KMS-11 (cell line): ENCODE data around the gene TPSG1.

Source experiments
- H2AFZ ChIP-seq: fragments of 200-600 bp; sonication (generic); 2 replicates; pipeline ENCODE4 v1.6.1; 2016; ENCODE audit warnings: antibody characterized with exemption, mixed run types, low read depth
- H3K27ac ChIP-seq: fragments of 200-600 bp; sonication (generic); 2 replicates; pipeline ENCODE4 v1.6.1; 2016; ENCODE audit warnings: mild to moderate bottlenecking, mixed run types
- H3K27me3 ChIP-seq: fragments of 200-600 bp; sonication (generic); 2 replicates; pipeline ENCODE4 v1.6.1; 2017; ENCODE audit warnings: mild to moderate bottlenecking, low read depth, mixed run types, moderate library complexity; ENCODE audit not compliant: insufficient read depth
- H3K36me3 ChIP-seq: fragments of 200-600 bp; sonication (generic); 2 replicates; pipeline ENCODE4 v1.6.1; 2017; ENCODE audit warnings: mild to moderate bottlenecking, mixed run types; ENCODE audit not compliant: insufficient read depth
- H3K4me1 ChIP-seq: fragments of 200-600 bp; sonication (generic); 2 replicates; pipeline ENCODE4 v1.6.1; 2016; ENCODE audit warnings: mild to moderate bottlenecking, low read depth, mixed run types; ENCODE audit not compliant: poor library complexity, severe bottlenecking
- H3K4me2 ChIP-seq: fragments of 200-600 bp; sonication (generic); 2 replicates; pipeline ENCODE4 v1.7.0; 2016; ENCODE audit warnings: mild to moderate bottlenecking, mixed run types
- H3K4me3 ChIP-seq: fragments of 200-600 bp; sonication (generic); IDR thresholded peaks from 2 replicates; pipeline ENCODE4 v1.6.1; 2017; ENCODE audit warnings: low read depth, low read length, mixed read lengths; ENCODE audit not compliant: insufficient read depth
- H3K79me2 ChIP-seq: fragments of 200-600 bp; sonication (generic); 2 replicates; pipeline ENCODE4 v1.6.1; 2016; ENCODE audit warnings: low read depth, mixed run types; ENCODE audit not compliant: insufficient read depth
- H3K9ac ChIP-seq: fragments of 200-600 bp; sonication (generic); 2 replicates; pipeline ENCODE4 v1.6.1; 2016; ENCODE audit warnings: mild to moderate bottlenecking, mixed run types
- H4K20me1 ChIP-seq: fragments of 200-600 bp; sonication (generic); 2 replicates; pipeline ENCODE4 v1.6.1; 2016; ENCODE audit warnings: mild to moderate bottlenecking, mixed run types; ENCODE audit not compliant: insufficient read depth
- TF ChIP-seq, protein P1 (sequence below): fragments of 200-600 bp; sonication (generic); conservative IDR thresholded peaks from 2 replicates; pipeline ENCODE4 v1.6.1; 2017; ENCODE audit warnings: low read depth, mild to moderate bottlenecking, antibody characterized with exemption, low read length, moderate library complexity, mixed read lengths

Gene TPSG1

DNA sequence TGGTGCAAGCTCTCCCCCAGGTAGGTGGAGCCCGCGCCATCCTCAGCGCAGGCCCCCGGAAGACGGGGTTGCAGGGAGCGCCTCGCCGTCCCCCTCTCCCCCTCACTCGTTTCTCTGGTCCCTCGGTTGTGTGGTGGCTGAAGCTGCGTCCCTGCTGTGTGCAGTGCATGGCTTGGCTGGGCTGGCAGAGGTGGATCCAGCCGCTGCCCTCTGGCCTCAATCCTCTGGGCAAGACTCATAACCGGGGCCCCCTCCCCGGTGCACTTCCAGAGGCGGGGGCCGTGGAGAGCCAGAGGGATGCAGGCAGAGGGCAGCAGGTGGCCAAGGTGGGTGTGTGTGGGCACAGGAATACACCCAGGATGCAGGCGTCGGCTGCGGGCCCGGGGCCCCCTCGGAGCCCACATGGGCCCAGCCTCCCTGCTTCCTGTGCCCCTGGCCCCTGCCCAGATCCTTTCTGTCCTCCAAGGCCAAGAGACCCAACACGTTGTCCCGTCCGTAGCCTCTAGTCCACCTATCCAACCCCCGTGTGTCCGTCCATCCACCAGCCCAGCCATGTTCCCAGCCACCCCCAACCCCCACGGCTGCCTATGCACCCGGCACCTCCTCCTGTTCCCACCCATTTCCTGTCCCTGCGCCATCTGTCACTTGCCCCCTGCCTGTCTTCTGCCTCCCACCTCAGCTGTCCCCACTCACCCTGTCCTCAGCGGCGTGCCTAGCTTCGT is 9.3 kb downstream of the TPSG1 start:
- Histone ChIP-seq H3K79me2 (no peaks in the 10 kb centered on the region), H3K4me2 (no peak overlapping the region), H2AFZ (no peak overlapping the region), H3K9ac (no peak overlapping the region), H3K4me3 (no peak overlapping the region), H3K36me3 (no peaks in the 10 kb centered on the region), H3K4me1 (no peaks in the 10 kb centered on the region), H3K27ac (no peak overlapping the region), H4K20me1 (no peaks in the 10 kb centered on the region), H3K27me3 (peaks cover 97% of the 10 kb centered on the region)
- TF ChIP-seq, protein P1, sequence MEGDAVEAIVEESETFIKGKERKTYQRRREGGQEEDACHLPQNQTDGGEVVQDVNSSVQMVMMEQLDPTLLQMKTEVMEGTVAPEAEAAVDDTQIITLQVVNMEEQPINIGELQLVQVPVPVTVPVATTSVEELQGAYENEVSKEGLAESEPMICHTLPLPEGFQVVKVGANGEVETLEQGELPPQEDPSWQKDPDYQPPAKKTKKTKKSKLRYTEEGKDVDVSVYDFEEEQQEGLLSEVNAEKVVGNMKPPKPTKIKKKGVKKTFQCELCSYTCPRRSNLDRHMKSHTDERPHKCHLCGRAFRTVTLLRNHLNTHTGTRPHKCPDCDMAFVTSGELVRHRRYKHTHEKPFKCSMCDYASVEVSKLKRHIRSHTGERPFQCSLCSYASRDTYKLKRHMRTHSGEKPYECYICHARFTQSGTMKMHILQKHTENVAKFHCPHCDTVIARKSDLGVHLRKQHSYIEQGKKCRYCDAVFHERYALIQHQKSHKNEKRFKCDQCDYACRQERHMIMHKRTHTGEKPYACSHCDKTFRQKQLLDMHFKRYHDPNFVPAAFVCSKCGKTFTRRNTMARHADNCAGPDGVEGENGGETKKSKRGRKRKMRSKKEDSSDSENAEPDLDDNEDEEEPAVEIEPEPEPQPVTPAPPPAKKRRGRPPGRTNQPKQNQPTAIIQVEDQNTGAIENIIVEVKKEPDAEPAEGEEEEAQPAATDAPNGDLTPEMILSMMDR = no peak

- no peaks in the 10 kb centered on the region for H3K4me1 ChIP-seq
- H3K4me3 ChIP-seq = no peak overlapping the region
- peaks cover 95% of the 10 kb centered on the region for H3K27me3 ChIP-seq
- H2AFZ ChIP-seq = no peak overlapping the region
- no peak overlapping the region for H3K27ac ChIP-seq
- no peaks in the 10 kb centered on the region for H3K36me3 ChIP-seq
- H3K9ac ChIP-seq = no peak overlapping the region
- TF ChIP-seq, protein P1 = no peak
- no peak overlapping the region for H3K4me2 ChIP-seq
- no peaks in the 10 kb centered on the region for H3K79me2 ChIP-seq
- no peaks in the 10 kb centered on the region for H4K20me1 ChIP-seq
Measured at GRCh38 chr16:1214719-1215118, 10.3 kb downstream of the TPSG1 start.

- TF ChIP-seq, protein P1 = no peak
- Histone ChIP-seq H3K27ac (no peak overlapping the region), H3K79me2 (no peaks in the 10 kb centered on the region), H3K27me3 (peaks cover 94% of the 10 kb centered on the region), H3K36me3 (no peaks in the 10 kb centered on the region), H3K4me2 (no peak overlapping the region), H3K4me1 (no peaks in the 10 kb centered on the region), H3K4me3 (no peak overlapping the region), H3K9ac (no peak overlapping the region), H2AFZ (no peak overlapping the region), H4K20me1 (no peaks in the 10 kb centered on the region)
Measured at GRCh38 chr16:1213796-1214372, 11.2 kb downstream of the TPSG1 start.

GRCh38 chr16:1213231-1213630 is 11.8 kb downstream of the TPSG1 start:
- Histone ChIP-seq H2AFZ (no peak overlapping the region), H3K79me2 (no peaks in the 10 kb centered on the region), H4K20me1 (no peaks in the 10 kb centered on the region), H3K9ac (no peak overlapping the region), H3K27ac (no peak overlapping the region), H3K4me2 (no peak overlapping the region), H3K27me3 (peaks cover 96% of the 10 kb centered on the region), H3K36me3 (no peaks in the 10 kb centered on the region), H3K4me1 (no peaks in the 10 kb centered on the region), H3K4me3 (no peak overlapping the region)
- TF ChIP-seq, protein P1 = no peak
